ENCODE results near the gene EEF2K.
"Not testable (repeated sequence)": the region's sequence is repeated elsewhere in the genome, so short reads cannot be mapped to it uniquely, and the experiment has no call there.

The EEF2K gene

GRCh38 chr16:22206013-22206841 is at the start of gene EEF2K:
TSS of gene EEF2K (plus strand) at chr16:22206278. CDS start at chr16:22225730, 19,452 bp downstream.
- peak; percentile 91 for DNase-seq

GRCh38 chr16:22161401-22161800 is 44.7 kb upstream of the EEF2K start:
- no peak for DNase-seq

- DNase-seq, result no peak
These were observed 44.0 kb upstream of the EEF2K start, which contains the start of gene SDR42E2 for GRCh38 chr16:22161999-22162655. TSS of gene SDR42E2 (plus strand) at chr16:22162506. CDS start at chr16:22165583, 3,077 bp downstream.

- DNase-seq, result no peak
These were observed 43.4 kb upstream of the EEF2K start for GRCh38 chr16:22162656-22163009.

- DNase-seq, result no peak
These were observed 42.3 kb upstream of the EEF2K start for GRCh38 chr16:22163806-22164205.

GRCh38 chr16:22164482-22164881 is 41.6 kb upstream of the EEF2K start:
- DNase-seq, result no peak

- DNase-seq, result no peak
These were observed 40.4 kb upstream of the EEF2K start for GRCh38 chr16:22165508-22166285.

GRCh38 chr16:22171953-22172352 is 34.1 kb upstream of the EEF2K start:
- no peak for DNase-seq

GRCh38 chr16:22172642-22173041 is 33.4 kb upstream of the EEF2K start:
- DNase-seq, result not testable (repeated sequence)

GRCh38 chr16:22174642-22175041 is 31.4 kb upstream of the EEF2K start:
- DNase-seq, result no peak

GRCh38 chr16:22177968-22178930 is 27.8 kb upstream of the EEF2K start:
- DNase-seq, result no peak

GRCh38 chr16:22181426-22181825 is 24.7 kb upstream of the EEF2K start:
- no peak for DNase-seq

GRCh38 chr16:22181843-22182242 is 24.2 kb upstream of the EEF2K start:
- DNase-seq, result no peak

- no peak for DNase-seq
These were observed 22.7 kb upstream of the EEF2K start for GRCh38 chr16:22183335-22183734.

- DNase-seq, result no peak
These were observed 22.0 kb upstream of the EEF2K start for GRCh38 chr16:22183901-22184614.

GRCh38 chr16:22184615-22184968 is 21.5 kb upstream of the EEF2K start:
- DNase-seq, result no peak

- no peak for DNase-seq
These were observed 19.6 kb upstream of the EEF2K start for GRCh38 chr16:22186517-22186916.

GRCh38 chr16:22188267-22188594 is 17.8 kb upstream of the EEF2K start:
- DNase-seq, result no peak

- peak; percentile 50 for DNase-seq
These were observed 17.3 kb upstream of the EEF2K start for GRCh38 chr16:22188595-22189442.

- peak; percentile 56 for DNase-seq
These were observed 16.5 kb upstream of the EEF2K start for GRCh38 chr16:22189473-22190080.

Data from NCI-H2227 treated with DMSO at 0.1 percent for 48 hours (cell line).